Skin epidermis (tissue), 12 donors: ENCODE measurements around the gene PRLR.

Source experiments
- H3K27ac ChIP-seq, 21 experiments: fragments of 200-600 bp; sonication (generic) in 11 of 21; one replicate each; pipeline ENCODE4 v1.5.0; 2020; ENCODE audit warnings: mild to moderate bottlenecking in 3 of 21, inconsistent platforms in 2 of 21, moderate library complexity in 2 of 21
- H3K4me3 ChIP-seq, 7 experiments: fragments of 200-600 bp; sonication (generic) in 2 of 7; one replicate each; pipeline ENCODE4 v1.5.0; 2020; ENCODE audit warnings: inconsistent platforms in 2 of 7, mild to moderate bottlenecking in 2 of 7, moderate library complexity in 1 of 7

The PRLR gene

DNA sequence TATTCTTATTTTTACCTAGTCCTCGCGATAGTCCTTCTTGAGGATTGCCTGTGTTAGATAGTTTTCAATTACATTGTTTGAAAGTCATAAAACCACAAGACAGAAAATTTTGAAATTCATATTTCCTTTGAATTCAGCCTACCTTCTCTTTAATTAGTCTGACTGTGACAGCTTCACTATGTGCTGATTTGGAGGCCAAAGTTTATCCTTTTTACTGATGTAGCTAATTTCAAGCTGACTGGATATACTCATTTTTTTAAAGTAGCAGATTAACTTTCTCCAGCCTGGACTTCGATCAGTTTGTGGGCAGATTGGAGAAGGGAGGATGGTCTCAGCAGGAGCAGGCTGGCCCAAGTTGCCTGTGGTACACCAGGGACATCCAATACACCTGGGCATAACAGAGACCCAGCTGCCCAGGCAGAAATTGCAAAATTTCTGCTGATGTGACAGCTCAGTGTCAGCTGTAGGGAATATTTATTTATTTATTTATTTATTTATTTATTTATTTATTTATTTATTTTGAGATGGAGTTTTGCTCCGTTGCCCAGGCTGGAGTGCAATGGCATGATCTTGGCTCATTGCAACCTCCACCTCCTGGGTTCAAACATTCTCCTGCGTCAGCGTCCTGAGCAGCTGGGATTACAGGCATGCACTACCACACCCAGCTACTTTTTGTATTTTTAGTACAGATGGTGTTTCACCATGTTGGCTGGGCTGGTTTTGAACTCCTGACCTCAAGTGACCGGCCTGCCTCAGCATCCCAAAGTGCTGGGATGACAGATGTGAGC lies 206.7 kb downstream of the PRLR start:
- H3K27ac ChIP-seq, result no peak overlapping the region
- no peak overlapping the region for H3K4me3 ChIP-seq

- no peak overlapping the region for H3K4me3 ChIP-seq
- no peak overlapping the region for H3K27ac ChIP-seq
Measured at GRCh38 chr5:35016174-35017051, 213.9 kb downstream of the PRLR start.

DNA sequence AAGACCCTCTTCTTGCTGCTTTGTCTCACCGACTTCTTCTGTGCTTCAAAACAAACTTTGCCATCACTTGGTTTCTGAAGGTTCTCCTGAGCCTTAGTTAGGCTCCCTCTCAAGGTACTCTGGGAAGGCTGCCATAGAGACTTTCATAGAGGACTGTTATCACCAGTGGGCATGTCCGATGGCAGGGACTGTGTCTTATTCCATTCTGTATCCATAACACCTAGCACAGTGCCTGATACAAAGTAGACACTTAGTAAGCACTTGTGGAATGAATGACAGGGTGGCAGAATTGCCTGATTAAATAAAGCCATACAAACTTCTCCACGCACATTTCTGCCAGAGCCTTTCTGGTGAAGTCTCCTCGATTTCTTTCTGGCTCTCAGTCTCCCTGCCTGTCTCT lies 215.2 kb downstream of the PRLR start:
- no peak overlapping the region for H3K27ac ChIP-seq

DNA sequence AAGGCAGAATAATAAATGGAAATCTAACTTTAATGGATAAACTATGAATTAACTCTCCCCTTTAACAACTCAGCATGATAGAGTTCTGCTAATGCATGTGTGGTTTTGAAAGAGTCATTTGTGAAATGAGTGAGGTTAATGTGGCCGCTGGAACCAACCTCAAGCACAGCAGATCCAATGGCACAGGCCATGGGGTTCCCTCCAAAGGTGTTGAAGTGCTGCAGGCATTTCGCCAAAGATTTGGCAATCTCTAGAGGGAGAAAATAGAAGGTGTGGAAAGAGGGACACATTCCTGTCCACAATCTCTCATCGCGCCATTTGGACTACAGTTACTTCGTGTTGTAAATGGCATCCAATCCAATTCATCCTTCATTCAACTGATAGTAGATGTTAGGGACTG lies 217.5 kb downstream of the PRLR start:
- H3K4me3 ChIP-seq, result no peak overlapping the region
- no peak overlapping the region for H3K27ac ChIP-seq

More for the DNA sequence above, 215.2 kb downstream of the PRLR start:
- no peak overlapping the region for H3K4me3 ChIP-seq

- Histone ChIP-seq H3K27ac (no peak overlapping the region), H3K4me3 (no peak overlapping the region)
Measured at GRCh38 chr5:35012365-35012764, 217.9 kb downstream of the PRLR start.

GRCh38 chr5:35010676-35011075 lies 219.6 kb downstream of the PRLR start:
- no peak overlapping the region for H3K4me3 ChIP-seq

DNA sequence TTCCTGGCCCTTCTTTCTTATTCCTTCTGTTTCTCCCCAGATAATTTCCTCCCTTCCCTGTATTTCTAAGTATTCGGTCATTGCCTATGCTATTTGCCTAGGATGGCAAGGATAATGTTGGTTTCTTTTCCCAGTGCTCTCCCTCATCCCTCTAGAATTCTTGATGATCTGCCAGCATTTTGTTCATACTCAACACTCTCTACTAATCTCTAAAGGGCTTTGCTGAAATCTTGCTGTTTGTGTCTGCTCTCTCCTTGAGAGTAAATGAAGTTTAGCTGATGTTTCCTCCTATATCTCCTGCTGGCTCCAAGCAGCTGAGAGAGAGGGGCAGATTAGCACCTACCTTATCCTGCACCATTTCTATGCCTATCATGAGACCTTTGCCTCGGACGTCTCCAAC lies 220.6 kb downstream of the PRLR start:
- Histone ChIP-seq H3K4me3 (no peak overlapping the region), H3K27ac (no peak overlapping the region)

More at GRCh38 chr5:35010676-35011075, 219.6 kb downstream of the PRLR start:
- H3K27ac ChIP-seq, result no peak overlapping the region

DNA sequence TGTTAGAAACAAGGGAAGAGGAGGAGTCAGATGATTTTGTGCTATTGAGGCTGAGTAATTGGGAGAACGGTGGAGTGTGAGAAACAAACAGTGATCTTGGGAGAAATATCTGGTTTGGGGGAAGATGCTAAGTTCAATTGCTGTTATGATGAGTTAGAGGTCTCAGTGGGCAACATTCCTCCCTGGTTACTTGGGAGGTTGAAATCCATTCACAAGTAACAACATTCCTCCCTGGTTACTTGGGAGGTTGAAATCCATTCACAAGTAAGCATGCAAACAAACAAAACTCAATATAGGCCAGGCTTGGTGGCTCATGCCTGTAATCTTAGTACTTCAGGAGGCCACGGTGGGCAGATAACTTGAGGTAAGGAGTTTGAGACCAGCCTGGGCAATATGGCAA lies 221.3 kb downstream of the PRLR start:
- H3K27ac ChIP-seq, result no peak overlapping the region

GRCh38 chr5:35004771-35005170 lies 225.5 kb downstream of the PRLR start:
- Histone ChIP-seq H3K27ac (no peak overlapping the region), H3K4me3 (no peak overlapping the region)

More for the DNA sequence above, 221.3 kb downstream of the PRLR start:
- no peak overlapping the region for H3K4me3 ChIP-seq

DNA sequence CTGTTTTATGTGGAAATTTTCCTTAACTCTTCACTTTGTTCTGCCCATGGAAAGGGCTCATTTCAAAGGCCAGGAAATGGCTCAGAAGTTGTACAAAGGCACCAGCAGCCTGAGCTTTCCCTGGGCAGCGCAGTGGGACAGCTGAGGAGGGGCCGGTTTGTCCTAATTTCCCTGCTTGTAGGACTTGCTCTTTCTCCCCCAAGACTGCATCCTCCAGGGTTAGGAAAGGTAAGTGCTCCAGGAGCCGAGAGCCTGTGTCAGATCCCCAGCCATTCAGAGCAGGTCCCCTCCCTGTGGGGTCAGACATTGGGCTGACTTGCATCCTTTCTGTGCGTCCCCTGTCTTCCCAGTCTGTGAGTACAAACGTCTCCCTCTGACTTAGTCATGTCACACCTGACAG lies 226.1 kb downstream of the PRLR start:
- Histone ChIP-seq H3K27ac (no peak overlapping the region), H3K4me3 (no peak overlapping the region)

- H3K4me3 ChIP-seq, result no peak overlapping the region
- H3K27ac ChIP-seq, result no peak overlapping the region
Measured at GRCh38 chr5:35003018-35003957, 227.0 kb downstream of the PRLR start.

- no peak overlapping the region for H3K27ac ChIP-seq
Measured at GRCh38 chr5:35002459-35002858, 227.8 kb downstream of the PRLR start.

DNA sequence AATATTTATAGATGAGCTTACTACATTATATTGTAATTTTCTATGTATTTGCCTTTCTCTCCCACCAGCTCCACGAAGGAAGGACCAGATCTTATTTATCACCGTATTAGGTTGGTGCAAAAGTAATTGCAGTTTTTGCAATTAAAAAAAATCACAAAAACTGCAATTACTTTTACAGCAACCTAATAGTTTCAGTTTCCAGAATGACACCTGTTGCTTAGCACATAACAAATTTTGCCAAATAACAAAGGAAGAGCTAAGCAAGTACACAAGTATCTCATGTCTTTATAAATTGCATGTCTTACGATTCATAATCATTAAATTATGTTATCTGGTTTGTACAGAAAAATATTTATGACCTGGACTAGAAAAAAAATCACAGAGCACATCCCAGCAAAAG lies 228.4 kb downstream of the PRLR start:
- no peak overlapping the region for H3K27ac ChIP-seq

More at GRCh38 chr5:35002459-35002858, 227.8 kb downstream of the PRLR start:
- no peak overlapping the region for H3K4me3 ChIP-seq

More for the DNA sequence above, 228.4 kb downstream of the PRLR start:
- H3K4me3 ChIP-seq, result no peak overlapping the region
